Measurements from ENCODE around the gene ACER1.
"Not testable (repeated sequence)": the region's sequence is repeated elsewhere in the genome, so short reads cannot be mapped to it uniquely, and the experiment has no call there.

Gene ACER1, protein sequence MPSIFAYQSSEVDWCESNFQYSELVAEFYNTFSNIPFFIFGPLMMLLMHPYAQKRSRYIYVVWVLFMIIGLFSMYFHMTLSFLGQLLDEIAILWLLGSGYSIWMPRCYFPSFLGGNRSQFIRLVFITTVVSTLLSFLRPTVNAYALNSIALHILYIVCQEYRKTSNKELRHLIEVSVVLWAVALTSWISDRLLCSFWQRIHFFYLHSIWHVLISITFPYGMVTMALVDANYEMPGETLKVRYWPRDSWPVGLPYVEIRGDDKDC

DNA sequence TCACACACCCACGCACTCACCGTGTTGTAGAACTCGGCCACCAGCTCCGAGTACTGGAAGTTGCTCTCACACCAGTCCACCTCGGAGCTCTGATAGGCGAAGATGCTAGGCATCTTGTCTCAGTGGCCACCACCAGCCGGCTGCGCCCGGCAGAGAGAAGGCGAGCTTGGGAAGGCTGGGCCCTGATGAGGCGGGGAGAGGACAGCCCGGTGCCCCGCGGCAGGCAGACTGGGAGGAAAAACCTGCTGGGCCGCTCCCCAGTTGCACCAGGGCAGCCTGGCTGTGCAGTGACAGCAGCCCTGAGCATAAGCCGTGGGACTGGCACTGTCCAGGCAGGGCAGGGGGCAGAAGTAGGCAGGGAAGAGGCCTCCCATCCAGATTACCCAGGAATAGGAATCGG, at the start of gene ACER1:
Gene ACER1, minus strand, starts transcription at position 174 of the 400 bp plus-strand sequence. Its CDS starts 61 bp downstream, at position 113.
- no peak for DNase-seq (ENCODE audit: low read depth in 2 of 2)

DNA sequence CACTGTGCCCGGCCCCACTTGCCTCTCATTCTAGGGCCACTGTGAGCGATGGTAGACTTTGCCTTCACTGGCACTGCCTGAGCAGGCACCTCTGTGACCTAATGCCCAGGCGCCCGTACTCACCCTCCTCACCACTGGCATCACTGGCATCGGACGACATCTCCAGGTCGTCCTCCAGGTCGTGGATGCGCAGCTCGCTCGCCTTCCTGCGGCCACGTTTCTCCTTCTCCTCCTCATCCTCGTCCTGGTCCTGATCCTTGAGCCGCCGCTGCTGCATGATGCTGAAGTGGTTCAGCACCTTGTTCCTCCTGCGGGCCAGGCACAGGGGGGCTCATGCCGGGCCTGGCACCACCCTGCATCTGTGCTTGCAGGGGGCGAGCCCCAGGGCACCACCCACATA, 49.8 kb upstream of the ACER1 start:
- DNase-seq (ENCODE audit: low read depth in 2 of 2): no peak

DNA sequence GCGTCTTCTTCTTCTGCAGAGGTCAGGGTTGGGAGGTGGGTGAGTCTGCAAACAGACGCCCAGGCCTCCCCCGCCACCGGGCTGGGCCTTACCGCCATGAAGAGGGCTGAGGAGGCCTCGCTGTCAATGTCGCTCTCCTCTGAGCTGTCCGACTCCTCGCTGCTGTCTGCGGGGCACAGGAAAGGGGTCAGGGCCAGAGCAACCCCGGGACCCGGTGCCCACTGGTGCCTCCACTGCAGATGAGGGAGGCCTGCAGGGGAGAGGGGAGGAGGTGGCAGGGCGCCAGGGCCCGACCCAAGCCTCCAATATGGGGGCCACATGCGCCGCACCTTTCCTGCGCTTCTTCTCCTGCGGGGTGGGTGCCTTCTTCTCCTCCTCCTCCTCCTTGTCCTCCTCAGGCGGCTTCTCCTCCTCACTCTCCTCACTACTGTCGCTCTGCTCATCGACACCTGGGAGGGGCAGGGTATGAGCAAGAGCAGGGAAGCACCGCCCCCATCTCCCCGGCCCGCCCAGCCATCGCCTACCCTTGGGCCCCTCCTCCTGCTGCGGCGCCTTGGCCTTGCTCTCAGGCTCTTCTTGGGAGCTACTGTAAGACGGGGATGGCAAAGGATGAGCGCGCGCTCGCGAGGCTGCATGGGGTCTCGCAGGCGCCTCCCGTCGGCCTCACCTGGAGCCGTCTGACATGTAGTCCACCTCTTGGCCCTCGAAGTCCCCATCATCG, 47.8 kb upstream of the ACER1 start:
- DNase-seq (ENCODE audit: low read depth in 2 of 2): no peak

- no peak for DNase-seq (ENCODE audit: low read depth in 2 of 2)
Measured at GRCh38 chr19:6379744-6380143, 46.3 kb upstream of the ACER1 start.

DNA sequence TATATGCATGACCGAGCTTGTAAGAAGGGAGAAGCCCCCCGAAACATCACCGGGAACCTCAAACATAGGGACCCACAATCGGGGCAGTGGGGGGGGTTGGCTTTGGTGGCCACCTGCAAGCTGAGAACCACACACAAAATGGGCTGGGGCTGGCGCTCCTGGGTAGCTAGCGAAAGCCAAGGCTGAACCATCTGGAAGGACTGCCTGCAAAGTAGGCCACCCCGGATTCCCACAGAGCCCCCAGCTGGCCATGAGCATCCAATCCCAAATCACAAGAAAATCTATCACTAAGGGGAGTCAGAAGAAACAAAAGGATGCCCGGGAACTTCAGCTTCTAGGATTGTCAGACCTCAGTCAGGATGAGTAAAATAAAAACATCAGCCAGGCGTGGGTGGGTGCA, 45.1 kb upstream of the ACER1 start:
- no peak for DNase-seq (ENCODE audit: low read depth in 2 of 2)

GRCh38 chr19:6378041-6378440, 44.6 kb upstream of the ACER1 start:
- DNase-seq (ENCODE audit: low read depth in 2 of 2): no peak

DNA sequence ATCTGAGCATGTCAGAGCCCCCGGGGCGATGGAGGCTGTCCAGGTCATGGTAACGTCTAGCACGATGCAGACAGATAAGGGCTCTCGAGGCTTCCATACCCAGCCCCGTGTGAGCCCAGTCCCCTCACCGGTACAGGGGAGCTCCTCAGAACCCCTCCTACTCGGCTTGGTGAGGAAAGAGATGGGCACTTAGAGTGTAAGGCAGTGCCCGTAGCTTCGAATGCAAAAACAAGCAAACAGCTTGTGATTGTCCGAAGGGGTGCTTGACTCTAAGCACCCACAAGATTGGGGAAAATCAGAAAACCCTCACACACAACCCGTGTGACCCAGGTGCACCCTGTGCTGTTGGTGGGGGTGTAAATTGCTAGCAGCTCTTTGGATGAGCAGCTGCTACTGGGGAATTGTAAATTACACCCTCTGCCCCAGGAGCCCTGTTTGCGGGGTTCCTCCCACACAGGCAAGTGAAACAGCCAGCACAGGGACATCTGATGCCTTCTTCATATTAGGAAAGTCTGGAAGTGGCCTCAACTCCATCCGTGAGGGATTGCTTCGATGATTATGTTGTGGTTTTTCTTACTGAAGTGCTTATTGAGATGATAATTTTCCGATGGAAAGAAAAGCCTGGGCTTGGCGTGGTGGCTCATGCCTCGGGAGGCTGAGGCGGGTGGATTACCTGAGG, 43.2 kb upstream of the ACER1 start:
- DNase-seq (ENCODE audit: low read depth in 2 of 2): no peak

- no peak for DNase-seq (ENCODE audit: low read depth in 2 of 2)
Measured at GRCh38 chr19:6375411-6376010, 42.1 kb upstream of the ACER1 start, which contains the start of gene PSPN. Gene PSPN, minus strand, starts transcription at chr19:6375933. Its CDS starts 84 bp downstream, at chr19:6375849.

GRCh38 chr19:6374711-6375410, 41.4 kb upstream of the ACER1 start:
- DNase-seq (ENCODE audit: low read depth in 2 of 2): no peak

- no peak for DNase-seq (ENCODE audit: low read depth in 2 of 2)
Measured at GRCh38 chr19:6374161-6374709, 40.8 kb upstream of the ACER1 start.

DNA sequence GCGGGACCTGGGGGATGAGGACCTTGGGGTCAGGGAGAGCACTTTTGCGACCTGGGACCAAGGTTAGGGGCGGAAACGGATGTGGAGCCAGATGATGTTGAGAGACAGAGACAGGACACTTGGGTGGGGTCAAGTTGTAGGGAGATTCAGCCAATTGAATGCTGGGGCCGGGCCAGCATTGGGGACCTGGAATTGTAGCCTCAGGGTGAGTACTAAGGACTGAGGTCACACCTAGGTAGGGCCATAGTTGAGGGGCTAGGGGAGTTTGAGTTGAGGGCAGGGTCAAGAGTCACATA, 40.3 kb upstream of the ACER1 start:
- DNase-seq (ENCODE audit: low read depth in 2 of 2): no peak

DNA sequence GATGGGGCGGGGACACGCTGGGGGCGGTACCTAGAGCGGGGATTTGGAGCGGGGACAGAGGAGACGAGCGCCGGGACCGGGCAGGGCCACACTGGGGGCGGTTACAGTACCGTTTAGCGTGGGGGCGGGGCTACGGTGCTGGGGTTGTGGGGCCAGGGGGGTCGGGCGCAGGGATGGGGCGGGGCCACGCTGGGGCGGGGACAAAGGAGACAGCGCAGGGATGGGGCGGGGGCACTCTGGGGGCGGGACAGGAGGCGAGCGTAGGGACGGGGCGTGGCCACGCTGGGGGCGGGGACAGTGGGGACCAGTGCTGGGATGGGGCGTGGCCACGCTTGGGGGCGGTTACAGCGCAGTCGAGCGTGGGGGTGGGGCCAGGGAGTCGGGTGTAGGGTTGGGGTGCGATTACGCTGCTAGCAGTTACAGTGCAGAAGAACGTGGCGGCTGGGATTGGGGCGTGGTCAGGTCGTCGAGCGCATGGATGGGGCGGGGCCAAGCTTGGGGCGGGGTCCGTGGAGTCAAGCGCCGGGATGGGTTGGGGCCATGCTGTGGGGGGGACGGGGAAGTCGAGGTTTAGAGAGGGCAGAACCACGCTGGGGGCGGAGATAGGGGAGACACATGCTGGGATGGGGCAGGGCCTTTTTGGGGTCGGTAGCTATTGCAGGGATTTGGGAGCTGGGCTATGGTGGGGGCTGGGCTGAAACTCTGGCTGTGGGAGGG, 39.8 kb upstream of the ACER1 start:
- peak; percentile 91 to 95 for DNase-seq (ENCODE audit: low read depth in 2 of 2)

DNA sequence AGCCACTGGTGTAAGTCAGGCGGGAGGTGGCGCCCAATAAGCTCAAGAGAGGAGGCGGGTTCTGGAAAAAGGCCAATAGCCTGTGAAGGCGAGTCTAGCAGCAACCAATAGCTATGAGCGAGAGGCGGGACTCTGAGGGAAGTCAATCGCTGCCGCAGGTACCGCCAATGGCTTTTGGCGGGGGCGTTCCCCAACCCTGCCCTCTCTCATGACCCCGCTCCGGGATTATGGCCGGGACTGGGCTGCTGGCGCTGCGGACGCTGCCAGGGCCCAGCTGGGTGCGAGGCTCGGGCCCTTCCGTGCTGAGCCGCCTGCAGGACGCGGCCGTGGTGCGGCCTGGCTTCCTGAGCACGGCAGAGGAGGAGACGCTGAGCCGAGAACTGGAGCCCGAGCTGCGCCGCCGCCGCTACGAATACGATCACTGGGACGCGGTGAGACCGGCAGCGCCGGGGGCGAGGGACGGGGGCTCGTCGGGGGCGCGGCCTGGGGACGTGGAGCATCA, 39.2 kb upstream of the ACER1 start, which contains the start of gene ALKBH7:
Gene ALKBH7, plus strand, starts transcription at position 201 of the 502 bp plus-strand sequence. Its CDS starts 27 bp downstream, at position 228.
- peak; percentile 85 to 89 for DNase-seq (ENCODE audit: low read depth in 2 of 2)

GRCh38 chr19:6364353-6364752, 30.9 kb upstream of the ACER1 start:
- DNase-seq (ENCODE audit: low read depth in 2 of 2): no peak

DNA sequence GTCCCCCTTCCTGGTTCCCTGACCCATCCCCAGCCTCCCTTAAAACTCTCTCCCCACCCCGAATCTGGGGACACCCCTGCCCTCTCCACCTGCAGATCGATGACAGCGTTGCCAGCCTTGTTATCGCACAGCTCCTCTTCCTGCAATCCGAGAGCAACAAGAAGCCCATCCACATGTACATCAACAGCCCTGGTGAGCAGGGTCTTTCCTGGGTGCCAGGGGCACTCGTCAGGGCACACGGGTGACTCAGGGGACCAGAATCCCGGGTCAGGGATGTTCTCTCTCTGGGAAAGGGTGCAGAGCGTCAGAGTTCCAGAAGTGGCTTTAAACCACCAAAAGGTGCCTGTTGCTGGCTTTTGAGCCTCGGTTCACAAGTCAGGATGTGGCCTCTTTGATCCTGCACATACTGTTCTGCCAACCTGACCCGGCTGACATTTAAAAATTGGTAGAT, 29.0 kb upstream of the ACER1 start:
- DNase-seq (ENCODE audit: low read depth in 2 of 2): no peak

- DNase-seq (ENCODE audit: low read depth in 2 of 2): no peak
Measured at GRCh38 chr19:6362027-6362350, 28.6 kb upstream of the ACER1 start.

- not testable (repeated sequence) for DNase-seq (ENCODE audit: low read depth in 2 of 2)
Measured at GRCh38 chr19:6360857-6361216, 27.4 kb upstream of the ACER1 start.

DNA sequence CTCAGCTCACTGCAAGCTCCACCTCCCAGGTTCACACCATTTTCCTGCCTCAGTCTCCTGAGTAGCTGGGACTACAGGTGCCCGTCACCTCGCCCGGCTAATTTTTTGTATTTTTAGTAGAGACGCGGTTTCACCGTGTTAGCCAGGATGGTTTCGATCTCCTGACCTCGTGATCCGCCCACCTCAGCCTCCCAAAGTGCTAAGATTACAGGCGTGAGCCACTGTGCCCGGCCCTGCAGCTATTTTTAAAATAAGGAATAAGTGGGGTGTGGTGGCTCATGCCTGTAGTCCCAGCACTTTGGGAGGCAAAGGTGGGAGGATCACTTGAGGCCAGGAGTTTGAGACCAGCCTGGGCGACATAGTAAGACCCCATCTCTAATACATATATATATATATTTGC, 27.0 kb upstream of the ACER1 start:
- DNase-seq (ENCODE audit: low read depth in 2 of 2): not testable (repeated sequence)

GRCh38 chr19:6359568-6360341, 26.3 kb upstream of the ACER1 start:
- DNase-seq (ENCODE audit: low read depth in 2 of 2): no peak

GRCh38 chr19:6358003-6358402, 24.6 kb upstream of the ACER1 start:
- DNase-seq (ENCODE audit: low read depth in 2 of 2): no peak
